Lower leg skin (tissue), 3 donors: ENCODE measurements around the gene DNASE1L3.

ENCODE experiments used
- CTCF ChIP-seq, 3 donors: fragments of 450-650 bp; IDR thresholded peaks; one replicate each; pipeline ENCODE4 v1.5.1; 2016; ENCODE audit warnings: antibody characterized with exemption in 3 of 3, mild to moderate bottlenecking in 3 of 3, moderate library complexity in 2 of 3
- POLR2A ChIP-seq, 2 donors: fragments of 450-650 bp; IDR thresholded peaks; one replicate each; pipeline ENCODE4 v1.6.1; 2016 to 2017; ENCODE audit warnings: antibody characterized with exemption in 2 of 2, mild to moderate bottlenecking in 1 of 2, moderate library complexity in 1 of 2

GRCh38 chr3:58155838-58156237 is 54.9 kb downstream of the DNASE1L3 start:
- TF ChIP-seq CTCF (IDR thresholded peaks at IDR 0.05), result no peak
- TF ChIP-seq POLR2A (IDR thresholded peaks at IDR 0.05), result no peak
